ENCODE measurements around the gene PKN3.

Gene PKN3

DNA sequence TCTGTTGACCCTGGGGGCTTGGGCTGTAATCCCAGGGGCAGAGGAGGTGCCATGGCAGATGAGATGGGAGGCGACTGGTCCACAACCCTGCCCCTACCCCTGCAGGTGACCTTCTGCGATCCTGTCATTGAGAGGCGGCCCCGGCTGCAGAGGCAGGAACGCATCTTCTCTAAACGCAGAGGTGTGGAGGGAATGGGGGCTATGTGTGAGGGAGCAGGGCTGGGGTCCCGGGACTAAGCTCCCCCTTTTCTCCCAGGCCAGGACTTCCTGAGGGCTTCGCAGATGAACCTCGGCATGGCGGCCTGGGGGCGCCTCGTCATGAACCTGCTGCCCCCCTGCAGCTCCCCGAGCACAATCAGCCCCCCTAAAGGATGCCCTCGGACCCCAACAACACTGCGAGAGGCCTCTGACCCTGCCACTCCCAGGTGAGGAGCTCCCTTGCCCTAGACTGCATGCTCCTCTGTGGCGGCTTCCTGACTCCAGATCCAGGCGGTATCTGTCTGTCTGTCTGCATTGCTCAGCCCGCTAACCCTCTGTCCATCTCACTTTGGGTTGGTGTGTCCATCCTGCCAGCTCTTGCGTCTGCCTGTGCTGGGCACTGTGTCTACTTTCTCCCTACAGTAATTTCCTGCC is 11.8 kb downstream of the PKN3 start:
- no peaks in the 10 kb centered on the region for H3K4me1 Mint-ChIP-seq
- peak overlapping the region; percentile 39 for H3K27ac Mint-ChIP-seq
- no peaks in the 10 kb centered on the region for H3K27me3 Mint-ChIP-seq (ENCODE audit: low read depth, poor library complexity)
- peaks cover 15% of the 10 kb centered on the region for H3K36me3 Mint-ChIP-seq (ENCODE audit: low read depth)
- H3K4me3 Mint-ChIP-seq = no peak overlapping the region
- TF ChIP-seq, protein P1, sequence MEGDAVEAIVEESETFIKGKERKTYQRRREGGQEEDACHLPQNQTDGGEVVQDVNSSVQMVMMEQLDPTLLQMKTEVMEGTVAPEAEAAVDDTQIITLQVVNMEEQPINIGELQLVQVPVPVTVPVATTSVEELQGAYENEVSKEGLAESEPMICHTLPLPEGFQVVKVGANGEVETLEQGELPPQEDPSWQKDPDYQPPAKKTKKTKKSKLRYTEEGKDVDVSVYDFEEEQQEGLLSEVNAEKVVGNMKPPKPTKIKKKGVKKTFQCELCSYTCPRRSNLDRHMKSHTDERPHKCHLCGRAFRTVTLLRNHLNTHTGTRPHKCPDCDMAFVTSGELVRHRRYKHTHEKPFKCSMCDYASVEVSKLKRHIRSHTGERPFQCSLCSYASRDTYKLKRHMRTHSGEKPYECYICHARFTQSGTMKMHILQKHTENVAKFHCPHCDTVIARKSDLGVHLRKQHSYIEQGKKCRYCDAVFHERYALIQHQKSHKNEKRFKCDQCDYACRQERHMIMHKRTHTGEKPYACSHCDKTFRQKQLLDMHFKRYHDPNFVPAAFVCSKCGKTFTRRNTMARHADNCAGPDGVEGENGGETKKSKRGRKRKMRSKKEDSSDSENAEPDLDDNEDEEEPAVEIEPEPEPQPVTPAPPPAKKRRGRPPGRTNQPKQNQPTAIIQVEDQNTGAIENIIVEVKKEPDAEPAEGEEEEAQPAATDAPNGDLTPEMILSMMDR (IDR thresholded peaks at IDR 0.05) = no peak
- no peak for DNase-seq
- no peaks in the 10 kb centered on the region for H3K9me3 Mint-ChIP-seq

DNA sequence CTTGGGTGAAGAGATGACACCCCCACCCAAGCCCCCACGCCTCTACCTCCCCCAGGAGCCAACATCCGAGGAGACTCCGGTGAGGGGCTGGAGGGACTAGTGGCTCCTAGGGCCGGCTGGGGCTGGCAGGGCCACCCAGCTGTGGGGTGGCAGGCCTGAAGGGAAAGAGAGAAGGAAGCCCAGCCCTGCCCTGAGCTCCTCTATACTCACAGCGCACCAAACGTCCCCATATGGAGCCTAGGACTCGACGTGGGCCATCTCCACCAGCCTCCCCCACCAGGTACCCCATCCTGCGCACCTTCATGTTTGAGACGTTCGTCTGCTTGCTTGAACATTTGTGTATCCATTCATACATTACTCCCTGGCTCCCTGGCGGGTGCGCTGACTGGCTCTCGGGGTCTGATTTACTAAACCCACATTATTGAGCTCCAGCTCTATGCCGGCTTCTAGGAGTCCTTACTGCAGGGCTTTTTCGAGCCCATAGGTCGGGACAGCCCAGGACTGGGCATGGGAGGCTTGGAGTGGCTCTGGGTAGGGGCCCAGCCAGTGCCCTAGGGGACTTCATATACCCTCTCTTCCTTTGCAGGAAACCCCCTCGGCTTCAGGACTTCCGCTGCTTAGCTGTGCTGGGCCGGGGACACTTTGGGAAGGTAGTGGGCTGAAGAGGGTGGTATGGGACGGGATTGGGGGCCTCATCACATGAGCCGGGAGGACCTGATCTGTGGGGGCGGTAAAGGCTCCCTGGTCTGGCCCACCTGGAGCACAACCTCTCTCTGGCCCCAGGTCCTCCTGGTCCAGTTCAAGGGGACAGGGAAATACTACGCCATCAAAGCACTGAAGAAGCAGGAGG is 12.5 kb downstream of the PKN3 start:
- Mint-ChIP-seq H3K27ac (peak overlapping the region; percentile 39), H3K4me1 (no peaks in the 10 kb centered on the region), H3K27me3 (ENCODE audit: low read depth, poor library complexity) (no peaks in the 10 kb centered on the region), H3K9me3 (no peaks in the 10 kb centered on the region), H3K36me3 (ENCODE audit: low read depth) (peaks cover 15% of the 10 kb centered on the region), H3K4me3 (no peak overlapping the region)
- TF ChIP-seq, protein P1 (IDR thresholded peaks at IDR 0.05) = no peak
- DNase-seq = no peak

DNA sequence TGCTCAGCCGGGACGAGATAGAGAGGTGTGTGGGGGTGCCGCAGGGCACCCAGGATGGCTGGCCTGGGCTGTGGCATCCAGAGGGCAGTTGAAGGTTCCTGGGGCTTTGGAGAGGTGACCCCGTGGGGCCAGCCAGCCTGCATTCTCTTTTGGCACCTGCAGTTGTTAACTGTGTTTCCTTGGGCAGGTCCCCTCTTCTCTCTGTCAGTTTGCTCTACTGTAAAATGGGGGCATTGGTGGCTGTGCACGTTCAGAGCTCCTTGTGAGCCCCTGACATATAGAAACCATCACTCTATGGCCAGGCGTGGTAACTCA is 13.1 kb downstream of the PKN3 start:
- Mint-ChIP-seq H3K27ac (no peak overlapping the region), H3K27me3 (ENCODE audit: low read depth, poor library complexity) (no peaks in the 10 kb centered on the region), H3K9me3 (no peaks in the 10 kb centered on the region), H3K4me1 (no peaks in the 10 kb centered on the region), H3K4me3 (no peak overlapping the region), H3K36me3 (ENCODE audit: low read depth) (peaks cover 9% of the 10 kb centered on the region)
- no peak for DNase-seq
- TF ChIP-seq, protein P1 (IDR thresholded peaks at IDR 0.05) = no peak

DNA sequence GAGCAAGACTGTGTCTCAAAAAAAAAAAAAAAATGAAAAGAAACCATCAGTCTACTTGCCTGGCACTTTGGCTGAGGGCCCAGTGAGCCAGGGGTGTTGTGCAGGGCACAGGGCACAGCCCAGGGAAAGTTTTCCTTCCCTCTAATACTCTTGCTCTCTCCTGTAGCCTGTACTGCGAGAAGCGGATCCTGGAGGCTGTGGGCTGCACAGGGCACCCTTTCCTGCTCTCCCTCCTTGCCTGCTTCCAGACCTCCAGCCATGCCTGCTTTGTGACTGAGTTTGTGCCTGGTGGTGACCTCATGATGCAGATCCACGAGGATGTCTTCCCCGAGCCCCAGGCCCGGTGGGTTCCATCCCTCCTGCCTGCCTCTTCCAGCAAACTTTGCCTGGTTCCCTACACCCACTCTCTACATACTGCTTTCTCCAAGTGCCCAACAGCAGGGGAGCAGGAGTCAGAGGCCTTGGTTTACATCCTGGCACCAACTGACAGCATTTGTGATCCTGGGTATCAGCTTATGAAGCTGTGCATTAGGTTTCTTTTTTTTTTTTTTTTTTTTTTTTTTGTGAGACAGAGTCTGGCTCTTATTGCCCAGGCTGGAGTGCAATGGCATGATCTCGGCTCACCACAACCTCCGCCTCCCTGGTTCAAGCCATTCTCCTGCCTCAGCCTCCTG is 14.4 kb downstream of the PKN3 start:
- H3K4me1 Mint-ChIP-seq = no peaks in the 10 kb centered on the region
- TF ChIP-seq, protein P1 (IDR thresholded peaks at IDR 0.05) = no peak
- H3K36me3 Mint-ChIP-seq (ENCODE audit: low read depth) = peaks cover 5% of the 10 kb centered on the region
- H3K27me3 Mint-ChIP-seq (ENCODE audit: low read depth, poor library complexity) = no peaks in the 10 kb centered on the region
- H3K27ac Mint-ChIP-seq = no peak overlapping the region
- H3K4me3 Mint-ChIP-seq = no peak overlapping the region
- no peaks in the 10 kb centered on the region for H3K9me3 Mint-ChIP-seq
- no peak for DNase-seq

DNA sequence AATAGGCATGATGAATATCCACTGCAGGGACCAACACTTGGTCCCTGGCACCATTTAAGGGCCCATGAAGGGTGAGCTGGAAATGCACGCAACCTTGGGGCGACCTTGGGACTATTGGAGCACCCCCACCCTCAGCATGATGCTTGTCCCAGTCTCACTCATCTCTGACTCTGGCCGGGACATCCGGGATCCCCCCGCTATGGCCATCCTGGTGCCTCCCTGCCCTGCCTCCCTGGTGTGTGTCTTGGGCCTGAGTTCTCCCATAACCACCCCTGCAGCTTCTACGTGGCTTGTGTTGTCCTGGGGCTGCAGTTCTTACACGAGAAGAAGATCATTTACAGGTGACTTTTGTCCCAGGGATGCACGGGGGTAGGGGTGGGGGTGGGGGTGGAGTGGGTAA is 15.7 kb downstream of the PKN3 start:
- Mint-ChIP-seq H3K36me3 (ENCODE audit: low read depth) (no peaks in the 10 kb centered on the region), H3K4me3 (no peak overlapping the region), H3K4me1 (peaks cover 6% of the 10 kb centered on the region), H3K27me3 (ENCODE audit: low read depth, poor library complexity) (no peaks in the 10 kb centered on the region), H3K27ac (no peak overlapping the region), H3K9me3 (no peaks in the 10 kb centered on the region)
- DNase-seq = no peak
- TF ChIP-seq, protein P1 (IDR thresholded peaks at IDR 0.05) = no peak

All from nephron progenitor cell (in vitro differentiated cells).